GM19463 (cell line): Measurements from ENCODE around the gene ZNF532.
"Not testable (repeated sequence)": the region's sequence is repeated elsewhere in the genome, so short reads cannot be mapped to it uniquely, and the experiment has no call there.

ENCODE experiments used
- ATAC-seq: cut with Tn5 transposase; IDR thresholded peaks from one replicate; pipeline ENCODE4 v1.9.1; 2021; ENCODE audit warnings: mild to moderate bottlenecking, moderate library complexity; ENCODE audit not compliant: unreplicated experiment

The ZNF532 gene, protein sequence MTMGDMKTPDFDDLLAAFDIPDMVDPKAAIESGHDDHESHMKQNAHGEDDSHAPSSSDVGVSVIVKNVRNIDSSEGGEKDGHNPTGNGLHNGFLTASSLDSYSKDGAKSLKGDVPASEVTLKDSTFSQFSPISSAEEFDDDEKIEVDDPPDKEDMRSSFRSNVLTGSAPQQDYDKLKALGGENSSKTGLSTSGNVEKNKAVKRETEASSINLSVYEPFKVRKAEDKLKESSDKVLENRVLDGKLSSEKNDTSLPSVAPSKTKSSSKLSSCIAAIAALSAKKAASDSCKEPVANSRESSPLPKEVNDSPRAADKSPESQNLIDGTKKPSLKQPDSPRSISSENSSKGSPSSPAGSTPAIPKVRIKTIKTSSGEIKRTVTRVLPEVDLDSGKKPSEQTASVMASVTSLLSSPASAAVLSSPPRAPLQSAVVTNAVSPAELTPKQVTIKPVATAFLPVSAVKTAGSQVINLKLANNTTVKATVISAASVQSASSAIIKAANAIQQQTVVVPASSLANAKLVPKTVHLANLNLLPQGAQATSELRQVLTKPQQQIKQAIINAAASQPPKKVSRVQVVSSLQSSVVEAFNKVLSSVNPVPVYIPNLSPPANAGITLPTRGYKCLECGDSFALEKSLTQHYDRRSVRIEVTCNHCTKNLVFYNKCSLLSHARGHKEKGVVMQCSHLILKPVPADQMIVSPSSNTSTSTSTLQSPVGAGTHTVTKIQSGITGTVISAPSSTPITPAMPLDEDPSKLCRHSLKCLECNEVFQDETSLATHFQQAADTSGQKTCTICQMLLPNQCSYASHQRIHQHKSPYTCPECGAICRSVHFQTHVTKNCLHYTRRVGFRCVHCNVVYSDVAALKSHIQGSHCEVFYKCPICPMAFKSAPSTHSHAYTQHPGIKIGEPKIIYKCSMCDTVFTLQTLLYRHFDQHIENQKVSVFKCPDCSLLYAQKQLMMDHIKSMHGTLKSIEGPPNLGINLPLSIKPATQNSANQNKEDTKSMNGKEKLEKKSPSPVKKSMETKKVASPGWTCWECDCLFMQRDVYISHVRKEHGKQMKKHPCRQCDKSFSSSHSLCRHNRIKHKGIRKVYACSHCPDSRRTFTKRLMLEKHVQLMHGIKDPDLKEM (N-terminal part only)

DNA sequence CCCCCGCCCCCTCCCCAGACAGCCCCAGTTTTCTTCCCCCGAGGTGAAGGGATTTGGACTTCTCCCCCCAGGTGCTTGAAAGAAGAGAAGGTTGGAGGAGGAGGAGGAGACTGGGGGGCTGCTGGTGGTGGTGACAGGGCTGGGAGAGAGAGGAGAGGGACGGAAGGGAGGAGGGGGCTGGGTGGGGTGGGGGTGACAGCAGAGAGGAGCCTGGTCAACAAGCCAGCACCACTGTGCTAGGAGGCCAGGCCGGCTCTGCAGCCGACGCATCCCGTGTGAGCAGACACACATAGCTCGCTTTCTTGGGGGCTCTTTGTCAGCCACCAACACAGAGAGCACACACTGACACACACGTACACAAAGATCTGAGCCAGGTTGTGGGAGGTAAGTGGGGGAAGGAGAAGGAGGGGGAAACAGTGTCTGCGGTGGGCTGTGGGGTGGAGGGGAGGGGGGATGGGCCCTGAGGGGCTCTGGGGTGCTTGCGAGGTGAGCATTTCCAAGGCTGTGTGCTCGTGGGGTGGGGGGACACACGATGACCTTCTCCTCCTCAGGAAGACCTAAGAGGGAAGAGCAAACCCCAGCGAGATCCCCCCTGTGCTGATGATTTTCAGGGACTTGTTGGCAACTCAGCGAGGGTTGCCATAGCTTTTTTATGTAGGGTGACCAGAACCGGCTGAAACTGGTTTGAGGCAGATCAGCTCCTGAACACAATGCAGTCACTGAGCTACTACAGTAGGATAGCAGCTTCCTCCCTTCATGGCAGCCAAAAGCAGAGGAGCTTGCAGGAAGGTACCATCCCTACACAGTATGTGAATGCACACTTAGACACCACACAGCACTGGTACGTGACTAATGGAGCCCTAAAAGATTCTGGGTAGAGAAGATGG lies at the start of gene ZNF532:
ZNF532 (plus strand) TSS at position 732 of the 887 bp plus-strand sequence. CDS start 53,411 bp downstream, outside the sequence.
- ATAC-seq, result no peak

DNA sequence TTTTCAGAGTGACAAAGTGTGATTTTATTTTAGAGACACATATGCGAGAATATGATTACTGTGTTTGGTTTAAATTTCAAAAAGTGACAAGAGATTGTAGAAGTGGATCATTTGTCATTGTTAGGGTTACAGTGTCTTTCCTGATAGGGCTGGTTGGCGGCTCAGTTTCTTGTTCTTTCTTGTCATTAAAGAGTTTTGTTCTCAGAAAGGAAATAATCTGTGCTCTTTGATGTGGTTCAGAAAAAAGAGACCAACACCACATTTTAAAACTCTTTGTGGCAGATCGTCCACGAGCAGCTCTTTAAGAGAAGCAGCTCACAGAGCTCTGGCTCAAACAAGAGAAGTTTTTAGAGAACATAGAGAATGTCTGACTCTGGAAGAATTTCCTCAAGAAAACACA lies 45.6 kb upstream of the ZNF532 start:
- ATAC-seq, result no peak

DNA sequence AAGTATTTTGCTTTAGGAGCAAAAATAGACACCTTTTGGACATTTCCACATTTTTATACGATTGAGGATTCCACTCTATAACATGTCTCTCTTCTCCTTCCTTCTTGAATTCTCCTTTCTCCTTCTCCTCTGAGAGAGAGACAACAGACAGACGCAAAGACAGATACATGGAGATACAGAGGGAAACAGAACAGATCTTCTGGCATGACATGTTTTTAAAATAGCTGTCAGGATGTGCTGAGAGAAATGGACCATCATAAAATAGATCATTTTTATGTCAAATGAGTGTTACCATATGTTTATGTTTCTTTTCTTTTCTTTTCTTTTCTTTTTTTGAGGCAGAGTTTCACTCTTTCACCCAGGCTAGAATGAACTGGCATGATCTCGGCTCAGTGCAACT lies 44.4 kb upstream of the ZNF532 start:
- ATAC-seq, result no peak

DNA sequence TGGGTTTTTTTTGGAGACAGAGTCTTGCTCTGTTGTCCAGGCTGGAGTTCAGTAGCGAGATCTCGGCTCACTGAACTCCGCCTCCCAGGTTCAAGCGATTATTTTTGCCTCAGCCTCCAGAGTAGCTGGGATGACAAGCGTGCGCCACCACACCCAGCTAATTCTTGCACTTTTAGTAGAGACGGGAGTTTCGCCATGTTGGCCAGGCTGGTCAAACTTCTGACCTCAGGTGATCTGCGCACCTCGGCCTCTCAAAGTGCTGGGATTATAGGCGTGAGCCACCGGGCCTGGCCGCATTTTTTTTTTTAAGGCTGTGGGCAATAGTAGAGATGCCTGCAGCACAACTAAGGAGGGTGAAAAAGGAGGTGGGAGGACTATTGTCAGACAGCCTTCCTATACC lies 41.7 kb upstream of the ZNF532 start:
- no peak for ATAC-seq

DNA sequence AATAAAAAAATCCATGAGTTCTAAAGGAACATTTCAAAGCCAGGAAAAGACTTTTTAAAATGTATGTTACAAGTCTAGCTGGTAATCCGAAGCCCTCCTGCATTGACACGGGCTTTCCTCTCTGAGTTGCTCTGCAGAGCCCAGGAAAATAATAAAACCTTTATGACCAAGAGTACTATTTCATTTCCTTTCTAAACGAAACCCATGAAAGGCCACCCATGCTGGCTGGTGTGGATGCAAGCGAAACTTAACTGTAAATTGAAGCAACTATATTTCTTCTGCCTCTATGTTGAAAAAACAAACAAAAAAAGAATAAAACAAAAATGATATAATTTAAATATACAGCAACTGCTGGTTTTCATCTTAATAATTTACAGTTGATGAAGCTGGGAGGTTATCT lies 41.3 kb upstream of the ZNF532 start:
- ATAC-seq, result no peak

DNA sequence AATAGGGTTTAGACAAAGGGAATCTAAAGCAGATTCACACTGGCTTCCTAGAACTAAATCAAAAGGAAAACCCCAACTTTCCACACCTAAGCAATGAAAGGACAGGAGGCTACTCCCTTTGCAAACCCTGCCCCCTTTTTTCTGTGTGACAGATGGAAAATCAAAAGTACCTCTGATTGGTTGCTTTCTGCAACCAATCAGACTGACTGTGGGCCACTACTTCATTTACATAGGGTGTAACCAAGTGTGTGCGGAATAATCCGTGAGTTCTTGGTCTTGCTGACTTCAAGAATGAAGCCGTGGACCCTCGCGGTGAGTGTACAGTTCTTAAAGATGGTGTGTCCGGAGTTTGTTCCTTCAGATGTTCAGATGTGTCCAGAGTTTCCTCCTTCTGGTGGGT lies 37.8 kb upstream of the ZNF532 start:
- not testable (repeated sequence) for ATAC-seq

DNA sequence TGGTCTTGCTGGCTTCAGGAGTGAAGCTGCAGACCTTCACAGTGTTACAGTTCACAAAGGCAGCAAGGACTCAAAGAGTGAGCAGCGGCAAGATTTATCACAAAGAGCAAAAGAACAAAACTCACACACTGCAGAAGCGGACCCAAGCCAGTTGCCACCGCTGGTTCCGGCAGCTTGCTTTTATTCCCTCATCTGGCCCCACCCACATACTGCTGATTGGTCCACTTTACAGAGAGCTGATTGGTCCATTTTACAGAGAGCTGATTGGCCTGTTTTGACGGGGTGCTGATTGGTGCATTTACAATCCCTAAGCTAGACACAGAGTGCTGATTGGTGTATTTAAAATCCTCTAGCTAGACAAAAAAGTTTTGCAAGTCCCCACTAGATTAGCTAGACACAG lies 37.2 kb upstream of the ZNF532 start:
- no peak for ATAC-seq

DNA sequence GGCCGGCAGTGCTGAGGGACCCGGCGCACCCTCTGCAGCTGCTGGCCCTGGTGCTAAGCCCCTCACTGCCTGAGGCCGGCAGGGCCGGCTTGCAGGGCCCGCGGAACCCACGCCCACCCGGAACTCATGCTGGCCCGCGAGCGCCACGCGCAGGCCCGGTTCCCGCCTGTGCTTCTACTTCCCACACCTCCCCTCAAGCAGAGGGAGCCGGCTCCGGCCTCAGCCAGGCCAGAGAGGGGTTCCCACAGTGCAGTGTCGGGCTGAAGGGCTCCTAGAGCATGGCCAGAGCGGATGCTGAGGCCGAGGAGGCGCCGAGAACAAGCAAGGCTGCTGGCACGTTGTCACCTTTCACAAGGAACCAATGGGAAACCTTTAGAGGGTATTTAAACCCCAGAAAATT lies 36.8 kb upstream of the ZNF532 start:
- no peak for ATAC-seq

DNA sequence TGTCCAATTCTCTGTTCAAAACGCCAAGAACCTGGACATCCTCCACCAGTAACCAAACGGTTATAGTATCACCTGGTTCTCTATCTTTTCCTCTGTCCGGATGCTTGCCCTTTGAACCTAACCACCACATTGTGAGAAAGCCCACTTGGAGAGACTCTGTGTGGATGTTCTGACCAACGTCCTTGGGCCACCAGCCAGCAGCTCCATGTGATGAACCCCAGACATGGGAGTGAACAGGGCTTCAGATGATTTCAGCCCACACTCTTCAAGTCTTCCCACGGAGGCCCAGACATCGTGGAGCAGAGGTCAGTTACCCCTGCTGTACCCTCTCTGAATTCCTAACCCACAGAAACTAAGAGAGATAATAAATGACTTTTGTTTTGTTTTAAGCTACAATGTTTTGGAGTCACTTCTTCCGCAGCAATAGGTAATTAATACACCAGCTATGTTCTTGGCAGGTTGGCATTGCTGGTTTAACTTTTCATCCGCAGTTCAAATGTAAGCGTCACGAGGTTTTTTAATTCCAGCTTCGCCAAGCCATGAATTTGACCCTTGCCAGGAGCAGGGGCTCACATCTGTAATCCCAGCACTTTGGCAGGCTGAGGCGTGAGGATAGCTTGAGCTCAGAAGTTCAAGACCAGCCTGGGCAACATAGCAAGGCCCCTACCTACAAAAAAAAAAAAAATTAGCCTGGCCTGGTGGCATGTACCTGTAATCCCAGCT lies 36.1 kb upstream of the ZNF532 start:
- no peak for ATAC-seq

DNA sequence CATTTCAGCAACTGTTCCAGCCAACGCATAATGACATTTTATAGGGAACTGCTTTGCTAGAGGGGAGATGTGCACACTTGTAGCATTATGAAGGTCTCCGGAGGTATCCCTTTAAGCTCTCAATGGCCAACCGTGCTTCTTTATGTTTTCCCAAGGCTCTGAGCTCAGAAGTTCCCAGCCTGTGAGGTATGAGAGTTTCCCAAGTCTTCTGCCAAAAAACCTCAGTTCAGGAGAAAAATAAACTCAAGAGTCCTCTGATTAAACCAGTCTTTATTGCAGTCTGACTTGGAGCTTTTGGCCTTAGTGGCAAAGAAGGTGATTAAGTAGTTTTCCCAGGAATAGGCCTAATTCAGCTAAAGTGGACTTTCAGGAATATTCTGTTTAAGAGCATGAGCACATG lies 35.4 kb upstream of the ZNF532 start:
- no peak for ATAC-seq

DNA sequence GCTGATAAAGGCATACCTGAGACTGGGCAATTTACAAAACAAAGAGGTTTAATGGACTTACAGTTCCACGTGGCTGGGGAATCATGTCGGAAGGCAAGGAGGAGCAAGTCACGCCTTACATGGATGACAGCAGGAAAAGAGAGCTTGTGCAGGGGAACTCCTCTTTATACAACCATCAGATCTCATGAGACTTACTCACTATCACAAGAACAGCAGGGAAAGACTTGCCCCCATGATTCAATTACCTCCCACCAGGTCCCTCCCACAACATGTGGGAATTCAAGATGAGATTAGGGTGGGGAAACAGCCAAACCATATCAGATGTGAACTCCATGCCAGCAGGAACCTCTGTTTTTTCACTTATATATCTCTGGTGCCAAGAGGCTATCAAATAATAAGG lies 34.8 kb upstream of the ZNF532 start:
- not testable (repeated sequence) for ATAC-seq

DNA sequence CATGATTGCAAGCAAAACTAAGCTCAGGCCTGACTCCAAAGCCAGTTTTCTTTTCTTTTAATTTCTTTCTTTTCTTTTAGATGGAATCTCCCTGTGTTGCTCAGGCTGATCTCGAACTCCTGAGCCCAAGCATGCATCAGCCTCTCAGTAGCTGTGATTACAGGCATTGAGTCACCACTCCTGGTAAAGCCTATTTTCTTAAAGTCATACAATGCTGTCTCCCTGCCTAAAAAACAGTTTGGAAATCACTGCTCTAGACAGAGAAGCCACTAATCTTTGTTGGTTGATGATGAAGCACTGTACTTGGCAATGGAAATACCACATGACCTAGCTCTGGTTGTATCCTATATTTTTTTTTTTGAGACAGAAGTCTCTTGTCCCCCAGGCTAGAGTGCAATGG lies 33.1 kb upstream of the ZNF532 start:
- ATAC-seq, result no peak

DNA sequence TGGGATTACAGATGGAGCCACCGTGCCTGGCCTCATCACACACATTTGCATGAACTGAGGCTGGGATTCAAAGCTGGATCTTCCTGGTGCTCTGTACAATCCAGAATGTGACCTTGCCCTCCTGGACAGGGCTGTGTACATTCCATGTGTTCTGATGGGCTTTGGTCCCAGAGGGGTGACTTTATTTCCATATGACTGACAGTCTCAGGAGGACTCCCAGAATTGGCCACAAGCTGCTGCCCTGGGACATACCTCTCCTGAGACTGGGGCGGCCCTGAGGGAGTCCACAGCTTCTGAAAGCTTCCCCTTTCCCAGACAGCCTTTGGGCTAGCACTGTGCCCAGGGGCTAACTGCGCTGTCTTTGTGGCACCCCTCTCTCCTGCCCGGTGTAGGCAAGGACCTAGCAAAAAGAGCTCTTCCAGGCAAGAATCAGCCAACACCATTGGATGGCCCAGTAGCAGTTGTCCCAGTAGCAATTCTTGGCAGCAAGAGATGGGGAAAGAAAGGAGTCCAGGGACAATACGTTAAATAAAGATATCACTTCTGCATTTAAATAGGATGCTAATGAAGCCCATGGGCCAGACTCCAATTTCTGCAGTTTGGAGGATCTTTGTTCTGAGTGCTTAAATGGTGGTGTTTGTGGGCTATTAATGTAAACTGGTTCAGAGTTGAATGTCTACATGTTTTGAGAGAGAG lies 26.4 kb upstream of the ZNF532 start:
- ATAC-seq, result no peak

DNA sequence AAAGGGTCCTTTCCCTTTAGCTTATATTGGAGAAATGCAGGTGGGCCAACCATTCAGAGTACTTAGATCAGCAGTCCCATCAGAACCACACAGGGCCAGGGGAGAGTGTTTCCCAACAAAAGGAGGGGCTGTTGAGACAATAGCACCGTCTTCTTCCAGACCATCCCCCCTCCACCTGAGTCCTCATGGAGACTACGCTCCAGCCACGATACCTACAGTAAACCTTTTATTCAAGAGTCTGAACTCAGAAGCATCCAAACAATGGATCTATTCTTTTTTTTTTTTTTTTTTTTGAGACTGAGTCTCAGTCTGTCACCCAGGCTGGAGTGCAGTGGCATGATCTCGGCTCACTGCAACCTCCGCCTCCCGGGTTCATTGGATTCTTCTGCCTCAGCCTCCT lies 25.7 kb upstream of the ZNF532 start:
- no peak for ATAC-seq

DNA sequence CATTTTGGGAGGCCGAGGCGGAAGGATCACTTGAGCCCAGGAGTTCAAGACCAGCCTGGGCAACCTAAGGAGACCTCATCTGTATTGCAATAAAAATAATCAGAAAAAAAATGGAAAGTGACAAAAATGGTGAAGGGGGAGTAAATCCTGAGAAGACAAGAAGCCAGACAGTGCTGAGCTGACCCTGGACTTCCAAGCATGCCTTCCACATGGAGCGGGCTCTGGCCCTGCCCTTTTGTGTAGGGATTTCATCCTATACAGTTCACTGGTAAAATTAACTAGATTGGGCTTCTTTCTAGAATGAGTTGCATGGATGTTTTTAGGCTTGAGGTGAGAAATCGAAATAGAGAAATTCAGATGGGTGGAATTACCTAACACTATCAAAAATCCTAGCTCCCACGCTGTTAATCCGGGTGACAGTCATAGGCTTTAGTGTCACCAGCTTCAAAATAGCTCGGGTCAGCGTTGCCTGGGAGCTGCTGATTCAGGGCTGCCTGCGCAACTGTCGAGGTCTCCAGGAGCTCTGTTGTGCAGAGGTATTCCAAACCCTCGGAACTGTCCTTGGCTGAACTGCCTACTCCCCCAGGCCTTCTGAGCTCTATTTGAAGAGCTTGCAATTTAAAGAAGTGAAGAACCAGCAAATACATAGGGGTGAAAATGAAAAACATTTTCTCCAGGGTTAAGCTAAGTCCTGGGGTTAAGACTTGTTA lies 21.5 kb upstream of the ZNF532 start:
- no peak for ATAC-seq

DNA sequence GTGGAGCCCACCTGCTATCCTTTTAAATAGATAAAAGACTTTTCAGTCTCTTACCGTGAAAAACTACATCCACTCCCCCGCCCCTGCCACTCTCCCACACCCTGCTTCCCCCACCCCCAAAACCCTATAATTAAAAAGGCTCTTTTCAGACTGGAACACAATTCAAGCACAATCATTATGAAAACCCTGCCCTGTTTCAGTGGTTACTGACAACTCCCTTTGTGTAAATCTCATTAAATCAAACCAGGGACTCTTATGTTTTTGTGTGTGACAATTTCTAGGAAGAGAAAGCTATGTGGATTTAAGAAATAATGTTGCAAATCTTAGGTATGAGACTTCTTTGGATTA lies 21.0 kb upstream of the ZNF532 start:
- no peak for ATAC-seq

DNA sequence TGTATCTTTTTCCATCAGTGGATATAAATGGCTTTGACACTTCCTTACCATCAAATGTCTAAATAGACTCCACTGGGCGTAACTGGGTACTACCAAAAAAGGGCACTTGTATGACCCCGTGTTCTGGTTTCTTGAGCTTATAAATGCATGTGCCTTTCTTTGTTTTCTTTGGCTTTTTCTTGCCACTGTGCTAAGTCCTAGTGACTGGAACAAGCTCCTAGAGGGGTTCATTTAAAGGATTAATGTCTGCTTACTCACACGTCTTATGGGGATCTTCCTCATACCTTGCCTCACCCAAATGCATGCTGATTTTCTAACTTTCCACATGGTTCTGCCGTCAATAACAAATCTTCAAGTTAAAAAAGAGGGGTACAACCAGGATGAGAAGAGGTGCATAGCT lies 19.8 kb upstream of the ZNF532 start:
- no peak for ATAC-seq

DNA sequence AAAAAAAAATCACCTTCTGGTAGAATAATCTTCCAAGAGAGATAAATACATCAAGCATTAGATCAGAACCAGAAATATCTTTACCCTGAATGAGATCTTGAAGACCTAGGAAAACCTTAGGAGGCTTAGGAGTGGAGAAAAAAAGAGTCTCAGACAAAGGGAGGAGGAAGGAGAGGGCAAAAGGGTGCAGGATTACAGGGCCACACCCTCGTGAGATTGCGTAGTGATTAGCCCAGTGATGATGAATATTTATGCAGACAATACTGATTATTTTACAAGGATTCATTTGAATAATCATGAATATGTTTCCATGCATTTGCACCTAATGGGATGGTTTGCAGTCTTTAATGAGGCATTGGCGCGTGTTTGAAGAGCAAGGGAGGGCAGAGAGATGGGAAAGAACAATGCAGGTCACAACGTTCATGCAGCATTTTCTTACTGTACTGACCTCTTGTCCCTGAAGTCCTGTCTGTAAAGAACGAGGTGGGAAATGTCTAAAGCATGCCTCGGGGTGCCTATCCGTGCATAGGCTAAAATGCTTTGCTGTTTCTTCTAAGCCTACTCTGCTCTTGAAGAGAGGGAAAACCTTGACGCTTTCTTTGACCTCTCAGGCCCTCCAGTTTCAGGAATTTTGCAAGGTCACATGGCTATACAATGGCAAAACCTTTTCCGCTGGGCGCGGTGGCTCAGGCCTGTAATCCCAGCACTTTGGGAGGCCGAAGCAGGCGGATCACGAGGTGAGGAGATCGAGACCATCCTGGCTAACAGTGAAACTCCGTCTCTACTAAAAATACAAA lies 18.6 kb upstream of the ZNF532 start:
- no peak for ATAC-seq
